ENCODE results near the gene HMGB4. TPM values are rescaled to one million over a fixed set of nuclear protein-coding genes. Genes with fewer than 3 reads are reported as not detected.

Gene HMGB4
- total RNA-seq, 1 experiment from 2014 or later, result not detected

DNA sequence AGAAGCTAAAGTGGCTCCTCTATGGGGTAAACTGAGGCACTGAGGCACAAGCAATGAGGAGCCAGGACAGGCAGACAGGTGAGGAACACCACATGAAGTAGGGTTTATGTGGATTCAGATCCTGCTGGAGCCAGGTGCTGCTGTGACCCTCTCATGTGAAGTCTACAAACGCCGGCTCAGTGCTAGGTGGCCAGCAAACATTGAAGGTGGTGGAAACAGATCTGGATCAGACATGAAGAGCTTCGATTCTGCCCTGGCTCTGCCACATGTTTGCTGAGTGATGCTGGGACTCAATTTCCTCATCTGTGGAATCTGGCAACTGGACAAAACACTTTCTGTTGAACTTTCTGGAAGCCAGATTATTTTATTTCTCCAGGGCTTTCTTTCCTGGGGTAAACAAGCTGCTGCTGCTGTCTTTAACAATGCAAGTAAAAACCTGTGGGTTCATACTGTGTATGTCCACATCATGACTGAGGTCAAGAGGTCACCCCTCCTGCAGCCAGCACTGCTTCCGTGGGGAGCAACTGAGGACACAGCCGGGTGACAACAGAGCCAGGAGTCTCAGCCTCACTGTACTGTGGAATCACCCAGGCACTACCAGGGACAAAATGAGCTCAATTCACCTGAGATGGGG is 33.3 kb downstream of the HMGB4 start:
- TF ChIP-seq, protein P1, sequence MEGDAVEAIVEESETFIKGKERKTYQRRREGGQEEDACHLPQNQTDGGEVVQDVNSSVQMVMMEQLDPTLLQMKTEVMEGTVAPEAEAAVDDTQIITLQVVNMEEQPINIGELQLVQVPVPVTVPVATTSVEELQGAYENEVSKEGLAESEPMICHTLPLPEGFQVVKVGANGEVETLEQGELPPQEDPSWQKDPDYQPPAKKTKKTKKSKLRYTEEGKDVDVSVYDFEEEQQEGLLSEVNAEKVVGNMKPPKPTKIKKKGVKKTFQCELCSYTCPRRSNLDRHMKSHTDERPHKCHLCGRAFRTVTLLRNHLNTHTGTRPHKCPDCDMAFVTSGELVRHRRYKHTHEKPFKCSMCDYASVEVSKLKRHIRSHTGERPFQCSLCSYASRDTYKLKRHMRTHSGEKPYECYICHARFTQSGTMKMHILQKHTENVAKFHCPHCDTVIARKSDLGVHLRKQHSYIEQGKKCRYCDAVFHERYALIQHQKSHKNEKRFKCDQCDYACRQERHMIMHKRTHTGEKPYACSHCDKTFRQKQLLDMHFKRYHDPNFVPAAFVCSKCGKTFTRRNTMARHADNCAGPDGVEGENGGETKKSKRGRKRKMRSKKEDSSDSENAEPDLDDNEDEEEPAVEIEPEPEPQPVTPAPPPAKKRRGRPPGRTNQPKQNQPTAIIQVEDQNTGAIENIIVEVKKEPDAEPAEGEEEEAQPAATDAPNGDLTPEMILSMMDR (IDR thresholded peaks at IDR 0.05; ENCODE audit: insufficient read depth in 1 of 2, low read depth in 1 of 2, low read length in 1 of 2, severe bottlenecking in 1 of 2, unreplicated experiment in 1 of 2), result no peak
- Mint-ChIP-seq H3K4me3 (ENCODE audit: unreplicated experiment) (no peak overlapping the region), H3K27me3 (ENCODE audit: insufficient read depth, unreplicated experiment) (peaks cover 12% of the 10 kb centered on the region), H3K4me1 (ENCODE audit: low read depth, unreplicated experiment) (no peaks in the 10 kb centered on the region), H3K36me3 (ENCODE audit: insufficient read depth, unreplicated experiment) (no peaks in the 10 kb centered on the region), H3K9me3 (ENCODE audit: unreplicated experiment) (no peaks in the 10 kb centered on the region), H3K27ac (ENCODE audit: unreplicated experiment) (no peak overlapping the region)
- H3K36me3 ChIP-seq (ENCODE audit: control insufficient read depth, insufficient read depth, low read length), result no peaks in the 10 kb centered on the region
- intact Hi-C loops (cut with micrococcal nuclease; ENCODE audit: unreplicated experiment), result no loop called here
- CTCF ChIA-PET, result no interaction called here
- H3K4me1 ChIP-seq, result no peaks in the 10 kb centered on the region
- POLR2A ChIA-PET, result no interaction called here
- no peaks in the 10 kb centered on the region for H3K9me3 ChIP-seq
- BruUV-seq (replicated peaks), result no TSS peak
- H3K4me3 ChIP-seq (ENCODE audit: low read depth, low read length), result no peak overlapping the region
- DNase-seq, result no peak
- H3K27me3 ChIP-seq (replicated peaks; ENCODE audit: control insufficient read depth, insufficient read depth, low read length), result no peaks in the 10 kb centered on the region

DNA sequence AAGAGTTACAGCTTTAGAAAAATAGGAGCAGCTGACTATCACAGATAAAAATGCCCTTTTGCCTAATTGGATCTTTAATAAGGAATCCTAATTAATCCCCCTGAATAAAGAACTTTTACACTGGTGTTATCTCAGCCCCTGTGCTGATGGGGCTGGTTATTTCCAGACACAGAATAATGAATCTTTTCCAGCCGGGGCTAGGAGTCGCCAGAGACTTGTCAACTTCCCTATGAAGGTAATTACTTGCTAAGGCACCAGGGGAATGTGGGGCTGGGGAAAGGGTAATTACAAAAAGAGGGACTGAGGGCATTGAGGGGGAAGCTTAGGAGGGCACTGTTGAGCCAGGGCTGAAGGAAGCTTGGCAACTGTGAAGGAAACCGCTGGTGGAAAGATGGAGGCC is 34.5 kb downstream of the HMGB4 start:
- intact Hi-C loops (cut with micrococcal nuclease; ENCODE audit: unreplicated experiment), result no loop called here
- CTCF ChIA-PET, result no interaction called here

DNA sequence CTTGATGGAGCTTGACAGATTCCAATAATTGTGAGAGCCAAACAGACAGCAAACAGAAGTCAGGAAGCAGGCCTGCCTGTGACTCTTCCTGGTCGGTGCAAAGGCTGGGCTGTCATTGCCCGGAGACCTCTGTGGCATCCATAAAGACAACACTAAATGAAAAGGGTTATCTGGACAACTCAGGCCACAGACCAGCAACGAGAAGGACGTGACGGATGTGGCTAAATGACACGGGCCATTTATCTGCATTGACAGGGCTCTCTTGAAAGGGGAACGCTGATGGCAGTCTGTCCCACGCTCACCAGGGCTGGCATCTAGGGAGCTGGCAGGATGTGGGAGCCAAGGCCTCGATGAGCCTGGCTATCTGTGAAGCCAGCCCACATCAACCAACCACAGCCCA is 35.0 kb downstream of the HMGB4 start:
- no peak for DNase-seq
- H3K9me3 Mint-ChIP-seq (ENCODE audit: unreplicated experiment), result no peaks in the 10 kb centered on the region
- no peaks in the 10 kb centered on the region for H3K36me3 Mint-ChIP-seq (ENCODE audit: insufficient read depth, unreplicated experiment)
- ChIA-PET CTCF (no interaction called here), POLR2A (no interaction called here)
- H3K4me1 ChIP-seq, result no peaks in the 10 kb centered on the region
- H3K36me3 ChIP-seq (ENCODE audit: control insufficient read depth, insufficient read depth, low read length), result no peaks in the 10 kb centered on the region
- BruUV-seq (replicated peaks), result no TSS peak
- intact Hi-C loops (cut with micrococcal nuclease; ENCODE audit: unreplicated experiment), result no loop called here
- H3K4me3 Mint-ChIP-seq (ENCODE audit: unreplicated experiment), result no peak overlapping the region
- no peak overlapping the region for H3K27ac Mint-ChIP-seq (ENCODE audit: unreplicated experiment)
- TF ChIP-seq, protein P1 (IDR thresholded peaks at IDR 0.05; ENCODE audit: insufficient read depth in 1 of 2, low read depth in 1 of 2, low read length in 1 of 2, severe bottlenecking in 1 of 2, unreplicated experiment in 1 of 2), result no peak
- H3K27me3 ChIP-seq (replicated peaks; ENCODE audit: control insufficient read depth, insufficient read depth, low read length), result no peaks in the 10 kb centered on the region
- no peak overlapping the region for H3K4me3 ChIP-seq (ENCODE audit: low read depth, low read length)
- peaks cover 17% of the 10 kb centered on the region for H3K27me3 Mint-ChIP-seq (ENCODE audit: insufficient read depth, unreplicated experiment)
- H3K4me1 Mint-ChIP-seq (ENCODE audit: low read depth, unreplicated experiment), result no peaks in the 10 kb centered on the region
- H3K9me3 ChIP-seq, result no peaks in the 10 kb centered on the region

More for the DNA sequence above, 34.5 kb downstream of the HMGB4 start:
- no TSS peak for BruUV-seq (replicated peaks)
- H3K9me3 ChIP-seq, result no peaks in the 10 kb centered on the region
- no peak overlapping the region for H3K4me3 ChIP-seq (ENCODE audit: low read depth, low read length)
- no peaks in the 10 kb centered on the region for H3K36me3 Mint-ChIP-seq (ENCODE audit: insufficient read depth, unreplicated experiment)
- no peak overlapping the region for H3K4me3 Mint-ChIP-seq (ENCODE audit: unreplicated experiment)
- H3K27ac Mint-ChIP-seq (ENCODE audit: unreplicated experiment), result no peak overlapping the region
- no peaks in the 10 kb centered on the region for H3K9me3 Mint-ChIP-seq (ENCODE audit: unreplicated experiment)
- no peaks in the 10 kb centered on the region for H3K4me1 ChIP-seq
- H3K27me3 ChIP-seq (replicated peaks; ENCODE audit: control insufficient read depth, insufficient read depth, low read length), result no peaks in the 10 kb centered on the region
- peaks cover 14% of the 10 kb centered on the region for H3K27me3 Mint-ChIP-seq (ENCODE audit: insufficient read depth, unreplicated experiment)
- TF ChIP-seq, protein P1 (IDR thresholded peaks at IDR 0.05; ENCODE audit: insufficient read depth in 1 of 2, low read depth in 1 of 2, low read length in 1 of 2, severe bottlenecking in 1 of 2, unreplicated experiment in 1 of 2), result no peak
- H3K4me1 Mint-ChIP-seq (ENCODE audit: low read depth, unreplicated experiment), result no peaks in the 10 kb centered on the region
- DNase-seq, result no peak
- H3K36me3 ChIP-seq (ENCODE audit: control insufficient read depth, insufficient read depth, low read length), result no peaks in the 10 kb centered on the region
- POLR2A ChIA-PET, result no interaction called here

Data from Caco-2 (cell line).